ENCODE results near the gene CAST. TPM values are rescaled to one million over a fixed set of nuclear protein-coding genes. Genes with fewer than 3 reads are reported as not detected.

The CAST gene
- polyA plus RNA-seq, 2 of the 4 experiments (the other 2 are of a cell fraction) = 163 to 257 TPM

DNA sequence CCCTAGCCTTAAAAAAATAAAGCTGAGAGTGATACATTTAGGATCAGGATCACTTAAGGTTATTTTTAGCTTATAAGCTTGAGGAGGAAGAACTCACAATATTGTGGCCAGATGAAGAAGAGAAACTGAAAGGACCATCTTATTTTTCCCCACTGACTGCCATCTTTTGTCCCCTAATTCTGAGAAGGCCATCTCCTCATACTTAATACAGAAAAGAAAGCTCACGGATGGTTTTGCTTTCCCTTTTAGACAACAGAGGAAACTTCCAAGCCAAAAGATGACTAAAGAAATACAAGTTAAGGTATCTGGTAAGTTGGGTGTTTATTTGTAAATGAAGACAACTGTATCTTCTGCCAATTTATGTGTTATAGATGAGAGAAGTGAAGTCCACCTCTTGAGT lies 109.2 kb downstream of the CAST start (continued):
- TF ChIP-seq, protein P1, sequence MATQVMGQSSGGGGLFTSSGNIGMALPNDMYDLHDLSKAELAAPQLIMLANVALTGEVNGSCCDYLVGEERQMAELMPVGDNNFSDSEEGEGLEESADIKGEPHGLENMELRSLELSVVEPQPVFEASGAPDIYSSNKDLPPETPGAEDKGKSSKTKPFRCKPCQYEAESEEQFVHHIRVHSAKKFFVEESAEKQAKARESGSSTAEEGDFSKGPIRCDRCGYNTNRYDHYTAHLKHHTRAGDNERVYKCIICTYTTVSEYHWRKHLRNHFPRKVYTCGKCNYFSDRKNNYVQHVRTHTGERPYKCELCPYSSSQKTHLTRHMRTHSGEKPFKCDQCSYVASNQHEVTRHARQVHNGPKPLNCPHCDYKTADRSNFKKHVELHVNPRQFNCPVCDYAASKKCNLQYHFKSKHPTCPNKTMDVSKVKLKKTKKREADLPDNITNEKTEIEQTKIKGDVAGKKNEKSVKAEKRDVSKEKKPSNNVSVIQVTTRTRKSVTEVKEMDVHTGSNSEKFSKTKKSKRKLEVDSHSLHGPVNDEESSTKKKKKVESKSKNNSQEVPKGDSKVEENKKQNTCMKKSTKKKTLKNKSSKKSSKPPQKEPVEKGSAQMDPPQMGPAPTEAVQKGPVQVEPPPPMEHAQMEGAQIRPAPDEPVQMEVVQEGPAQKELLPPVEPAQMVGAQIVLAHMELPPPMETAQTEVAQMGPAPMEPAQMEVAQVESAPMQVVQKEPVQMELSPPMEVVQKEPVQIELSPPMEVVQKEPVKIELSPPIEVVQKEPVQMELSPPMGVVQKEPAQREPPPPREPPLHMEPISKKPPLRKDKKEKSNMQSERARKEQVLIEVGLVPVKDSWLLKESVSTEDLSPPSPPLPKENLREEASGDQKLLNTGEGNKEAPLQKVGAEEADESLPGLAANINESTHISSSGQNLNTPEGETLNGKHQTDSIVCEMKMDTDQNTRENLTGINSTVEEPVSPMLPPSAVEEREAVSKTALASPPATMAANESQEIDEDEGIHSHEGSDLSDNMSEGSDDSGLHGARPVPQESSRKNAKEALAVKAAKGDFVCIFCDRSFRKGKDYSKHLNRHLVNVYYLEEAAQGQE (IDR thresholded peaks at IDR 0.05) = no peak

GRCh38 chr5:96772111-96772510 lies 109.9 kb downstream of the CAST start:
- FAIRE-seq = no peak
- no peak overlapping the region for H3K4me2 ChIP-seq
- CTCF ChIA-PET = interaction anchor here (1.2 to 2.3 kb wide), 2 partner anchors 20 to 96 kb away, joined by 3 to 9 read pairs; no protein-coding TSS in a partner anchor
- 96% methylated on average over 1 of the region's 1 CpG for WGBS (ENCODE audit: missing lambda C conversion rate)
- DNase-seq (ENCODE audit: low read depth in 1 of 2, low spot score in 1 of 2) = no peak
- H3K27ac ChIP-seq = no peak overlapping the region
- H3K4me1 ChIP-seq = no peaks in the 10 kb centered on the region
- no peaks in the 10 kb centered on the region for H3K9me3 ChIP-seq
- POLR2A ChIA-PET = no interaction called here
- no peak overlapping the region for H3K4me3 ChIP-seq
- no peak for ATAC-seq
- TF ChIP-seq RARB (CRISPR knock-in tag; IDR thresholded peaks at IDR 0.05) = no peak
- no peak for TF ChIP-seq JUNB (IDR thresholded peaks at IDR 0.05)
- no peak for TF ChIP-seq ZFP36 (IDR thresholded peaks at IDR 0.05; ENCODE audit: borderline replicate concordance, partially characterized antibody)
- no peak for TF ChIP-seq EHF (CRISPR knock-in tag; IDR thresholded peaks at IDR 0.05)
- no peak for TF ChIP-seq NPAS2 (CRISPR knock-in tag; IDR thresholded peaks at IDR 0.05; ENCODE audit: borderline replicate concordance)
- no peak for TF ChIP-seq GATA3 (IDR thresholded peaks at IDR 0.05; ENCODE audit: borderline replicate concordance)
- no peak for TF ChIP-seq MAX (IDR thresholded peaks at IDR 0.05)
- TF ChIP-seq E2F6 (IDR thresholded peaks at IDR 0.05; ENCODE audit: borderline replicate concordance, low read depth) = no peak
- no peak for TF ChIP-seq RCOR1 (IDR thresholded peaks at IDR 0.05; ENCODE audit: low read depth, low read length)
- TF ChIP-seq, protein P1 (IDR thresholded peaks at IDR 0.05) = no peak
- no peak for TF ChIP-seq HOXA7 (CRISPR knock-in tag; IDR thresholded peaks at IDR 0.05)
- no peak for TF ChIP-seq ZSCAN20 (CRISPR knock-in tag; IDR thresholded peaks at IDR 0.05)
- no peak for TF ChIP-seq HEYL (CRISPR knock-in tag; IDR thresholded peaks at IDR 0.05)
- no peak for TF ChIP-seq NR3C1 (IDR thresholded peaks at IDR 0.05)

GRCh38 chr5:96772542-96772941 lies 110.4 kb downstream of the CAST start:
- ChIA-PET CTCF (interaction anchor here (2.3 kb wide), 1 partner anchor 20 kb away, joined by 9 read pairs; no protein-coding TSS in a partner anchor), POLR2A (no interaction called here)

More at GRCh38 chr5:96772542-96772941, 110.4 kb downstream of the CAST start:
- Histone ChIP-seq H3K4me3 (no peak overlapping the region), H3K27ac (no peak overlapping the region), H3K4me2 (no peak overlapping the region), H3K4me1 (no peaks in the 10 kb centered on the region), H3K9me3 (no peaks in the 10 kb centered on the region)
- no peak for DNase-seq (ENCODE audit: low read depth in 1 of 2, low spot score in 1 of 2)
- no peak for FAIRE-seq
- TF ChIP-seq HDAC2 (IDR thresholded peaks at IDR 0.05) = no peak
- ATAC-seq = no peak
